Measurements from ENCODE around the gene BEND5.

- TF ChIP-seq, protein P1, sequence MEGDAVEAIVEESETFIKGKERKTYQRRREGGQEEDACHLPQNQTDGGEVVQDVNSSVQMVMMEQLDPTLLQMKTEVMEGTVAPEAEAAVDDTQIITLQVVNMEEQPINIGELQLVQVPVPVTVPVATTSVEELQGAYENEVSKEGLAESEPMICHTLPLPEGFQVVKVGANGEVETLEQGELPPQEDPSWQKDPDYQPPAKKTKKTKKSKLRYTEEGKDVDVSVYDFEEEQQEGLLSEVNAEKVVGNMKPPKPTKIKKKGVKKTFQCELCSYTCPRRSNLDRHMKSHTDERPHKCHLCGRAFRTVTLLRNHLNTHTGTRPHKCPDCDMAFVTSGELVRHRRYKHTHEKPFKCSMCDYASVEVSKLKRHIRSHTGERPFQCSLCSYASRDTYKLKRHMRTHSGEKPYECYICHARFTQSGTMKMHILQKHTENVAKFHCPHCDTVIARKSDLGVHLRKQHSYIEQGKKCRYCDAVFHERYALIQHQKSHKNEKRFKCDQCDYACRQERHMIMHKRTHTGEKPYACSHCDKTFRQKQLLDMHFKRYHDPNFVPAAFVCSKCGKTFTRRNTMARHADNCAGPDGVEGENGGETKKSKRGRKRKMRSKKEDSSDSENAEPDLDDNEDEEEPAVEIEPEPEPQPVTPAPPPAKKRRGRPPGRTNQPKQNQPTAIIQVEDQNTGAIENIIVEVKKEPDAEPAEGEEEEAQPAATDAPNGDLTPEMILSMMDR (conservative IDR thresholded peaks at IDR 0.05 in 1 of 2, IDR thresholded peaks at IDR 0.05 in 1 of 2; ENCODE audit: extremely low read depth in 1 of 2, insufficient read depth in 1 of 2, low read depth in 1 of 2, low read length in 2 of 2), result no peak
- TF ChIP-seq EZH2 (IDR thresholded peaks at IDR 0.05; ENCODE audit: borderline replicate concordance, low read length), result no peak
These were observed 15.3 kb downstream of the BEND5 start for GRCh38 chr1:48761411-48761810.

All from mammary epithelial cell (primary cell).